Bronchial epithelial cell (primary cell): ENCODE data around the gene DMBT1. TPM values are rescaled to one million over a fixed set of nuclear protein-coding genes. Genes with fewer than 3 reads are reported as not detected.

ENCODE experiments used
- DNase-seq: peaks from one replicate; pipeline ENCODE4 v3.0.0-alpha.2; 2010; ENCODE audit warnings: low read depth
- FAIRE-seq: peaks from 2 replicates; lab custom pipeline; 2011; peaks lifted over from hg19 to GRCh38; lab: Jason Lieb, UNC
- H3K27me3 ChIP-seq: 2 replicates; pipeline ENCODE4 v1.5.1; 2011; ENCODE audit warnings: low read length; ENCODE audit not compliant: control insufficient read depth, insufficient read depth
- H3K36me3 ChIP-seq: 2 replicates; pipeline ENCODE4 v1.5.1; 2011; ENCODE audit warnings: low read length; ENCODE audit not compliant: control insufficient read depth, insufficient read depth
- H3K4me3 ChIP-seq: 2 replicates; pipeline ENCODE4 v1.5.1; 2011; ENCODE audit warnings: mild to moderate bottlenecking, low read depth, low read length, control low read depth
- CTCF ChIP-seq: IDR thresholded peaks from 2 replicates; pipeline ENCODE4 v1.5.1; 2011; ENCODE audit warnings: mild to moderate bottlenecking, moderate library complexity, low read length, control low read depth, inconsistent platforms; ENCODE audit not compliant: insufficient read depth, severe bottlenecking
- total RNA-seq: library from RNA; depleted of rRNA; stranded (reverse); fragments of >200 nt; gene quantifications from 2 replicates; pipeline ENCODE4 v1.2.1, GENCODE V29; 2014

The DMBT1 gene
- total RNA-seq, 1 donor from 2014 or later = not detected

- Histone ChIP-seq H3K4me3 (no peak overlapping the region), H3K27me3 (peaks cover 3% of the 10 kb centered on the region), H3K36me3 (no peaks in the 10 kb centered on the region)
- TF ChIP-seq CTCF = no peak
- DNase-seq = no peak
- FAIRE-seq = peak; percentile 86
These were observed 26.7 kb downstream of the DMBT1 start for GRCh38 chr10:122587098-122587760.

- FAIRE-seq = no peak
- no peak overlapping the region for H3K4me3 ChIP-seq
- no peak for DNase-seq
- no peak for TF ChIP-seq CTCF
- H3K27me3 ChIP-seq = peaks cover 3% of the 10 kb centered on the region
- H3K36me3 ChIP-seq = no peaks in the 10 kb centered on the region
These were observed 27.8 kb downstream of the DMBT1 start for GRCh38 chr10:122588381-122588780.

- Histone ChIP-seq H3K4me3 (no peak overlapping the region), H3K27me3 (peaks cover 3% of the 10 kb centered on the region), H3K36me3 (no peaks in the 10 kb centered on the region)
- TF ChIP-seq CTCF = no peak
- no peak for DNase-seq
- FAIRE-seq = no peak
These were observed 29.6 kb downstream of the DMBT1 start for GRCh38 chr10:122590153-122590552.

- no peak for DNase-seq
- FAIRE-seq = no peak
These were observed 31.2 kb downstream of the DMBT1 start for GRCh38 chr10:122591736-122592135.

GRCh38 chr10:122592161-122592560 is 31.6 kb downstream of the DMBT1 start:
- DNase-seq = no peak
- H3K36me3 ChIP-seq = no peaks in the 10 kb centered on the region
- H3K27me3 ChIP-seq = peaks cover 3% of the 10 kb centered on the region
- FAIRE-seq = no peak
- no peak overlapping the region for H3K4me3 ChIP-seq
- no peak for TF ChIP-seq CTCF

More at GRCh38 chr10:122591736-122592135, 31.2 kb downstream of the DMBT1 start:
- no peaks in the 10 kb centered on the region for H3K36me3 ChIP-seq
- peaks cover 3% of the 10 kb centered on the region for H3K27me3 ChIP-seq
- H3K4me3 ChIP-seq = no peak overlapping the region
- TF ChIP-seq CTCF = no peak
